NCI-H446 treated with DMSO at 0.1 percent for 48 hours (cell line): Measurements from ENCODE around the gene TET1.
"Not testable (repeated sequence)": the region's sequence is repeated elsewhere in the genome, so short reads cannot be mapped to it uniquely, and the experiment has no call there.

Experiments
- DNase-seq: peaks from one replicate; lab custom pipeline; 2025; lab: John Stamatoyannopoulos, UW

The TET1 gene

DNA sequence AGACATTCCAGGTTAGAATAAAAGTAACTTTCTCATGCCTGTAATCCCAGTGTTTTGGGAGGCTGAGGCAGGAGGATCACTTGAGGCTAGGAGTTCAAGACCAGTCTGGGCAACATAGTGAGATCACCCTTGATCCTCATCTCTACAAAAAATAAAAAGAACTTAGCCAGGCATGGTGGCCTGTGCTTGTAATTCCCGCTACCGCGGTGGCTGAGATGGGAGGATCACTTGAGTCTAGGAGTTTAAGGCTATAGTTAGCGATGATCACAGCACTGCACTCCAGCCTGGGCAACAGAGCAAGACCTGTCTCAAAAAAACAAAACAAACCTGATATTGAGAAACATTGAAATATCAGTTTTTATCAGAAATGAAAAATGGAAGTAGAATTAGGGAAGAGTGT lies 4.6 kb downstream of the TET1 start:
- DNase-seq, result no peak

DNA sequence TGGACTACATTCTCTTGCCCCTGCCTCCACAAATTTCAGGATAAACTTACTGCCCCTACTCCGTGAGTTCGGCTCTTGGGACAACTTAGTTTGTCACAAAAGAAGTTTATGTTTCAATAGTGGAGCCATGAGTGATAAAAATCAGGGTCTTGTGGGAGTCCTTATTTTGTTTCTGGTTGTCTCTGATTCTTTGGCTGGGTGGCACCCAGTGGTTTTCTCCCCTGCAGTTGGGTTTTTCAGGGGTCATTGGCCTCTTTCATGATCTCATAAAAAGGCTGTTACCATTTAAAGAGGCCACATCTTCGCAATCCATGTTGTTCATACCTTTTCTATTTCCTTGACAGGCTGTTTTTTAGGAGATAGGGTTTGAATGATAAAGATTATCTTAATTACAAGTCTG lies 5.5 kb downstream of the TET1 start:
- no peak for DNase-seq

DNA sequence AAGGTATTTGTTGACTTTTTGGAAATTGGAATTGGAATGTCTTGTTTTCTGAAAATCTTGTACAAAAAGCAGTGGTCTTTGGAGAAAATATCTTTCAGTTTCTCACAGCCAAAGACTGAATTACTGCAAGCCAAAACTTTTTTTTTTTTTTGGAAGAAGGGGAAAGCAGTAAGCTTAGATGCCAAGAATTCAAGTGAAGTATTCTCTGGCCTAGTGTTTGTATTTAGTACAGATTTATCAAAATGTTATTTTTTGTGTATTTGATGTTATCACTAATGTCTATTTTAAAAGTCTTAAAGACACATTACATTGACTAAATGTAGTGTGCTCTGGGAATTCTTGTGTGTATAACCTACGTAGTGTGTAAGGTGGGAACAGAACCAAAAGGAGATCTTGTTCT lies 6.2 kb downstream of the TET1 start:
- no peak for DNase-seq

DNA sequence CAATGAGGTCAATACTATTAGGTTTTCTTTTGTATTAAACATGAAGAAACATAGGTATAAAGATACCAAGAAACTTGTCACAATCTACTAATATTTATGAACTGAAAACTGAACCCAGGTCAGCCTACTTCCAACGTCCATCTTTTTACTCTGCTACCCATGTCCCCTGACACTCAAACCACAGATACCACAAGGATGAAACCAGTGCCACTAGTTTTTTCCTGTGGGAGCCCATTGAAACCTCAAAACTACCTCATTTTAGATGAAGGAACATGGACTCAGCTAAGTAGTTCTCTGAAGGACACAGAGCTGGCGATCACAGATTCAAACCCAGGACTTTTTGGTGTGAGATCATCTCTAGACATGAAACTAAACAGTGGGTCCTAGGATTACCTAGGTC lies 6.8 kb downstream of the TET1 start:
- no peak for DNase-seq

DNA sequence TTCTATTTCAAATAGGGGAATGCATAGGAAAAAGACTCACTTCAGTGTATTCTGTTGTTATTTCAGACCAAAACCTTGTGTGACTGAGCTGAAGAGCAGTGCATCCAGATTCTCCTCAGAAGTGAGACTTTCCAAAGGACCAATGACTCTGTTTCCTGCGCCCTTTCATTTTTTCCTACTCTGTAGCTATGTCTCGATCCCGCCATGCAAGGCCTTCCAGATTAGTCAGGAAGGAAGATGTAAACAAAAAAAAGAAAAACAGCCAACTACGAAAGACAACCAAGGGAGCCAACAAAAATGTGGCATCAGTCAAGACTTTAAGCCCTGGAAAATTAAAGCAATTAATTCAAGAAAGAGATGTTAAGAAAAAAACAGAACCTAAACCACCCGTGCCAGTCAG lies 12.0 kb downstream of the TET1 start:
- no peak for DNase-seq

DNA sequence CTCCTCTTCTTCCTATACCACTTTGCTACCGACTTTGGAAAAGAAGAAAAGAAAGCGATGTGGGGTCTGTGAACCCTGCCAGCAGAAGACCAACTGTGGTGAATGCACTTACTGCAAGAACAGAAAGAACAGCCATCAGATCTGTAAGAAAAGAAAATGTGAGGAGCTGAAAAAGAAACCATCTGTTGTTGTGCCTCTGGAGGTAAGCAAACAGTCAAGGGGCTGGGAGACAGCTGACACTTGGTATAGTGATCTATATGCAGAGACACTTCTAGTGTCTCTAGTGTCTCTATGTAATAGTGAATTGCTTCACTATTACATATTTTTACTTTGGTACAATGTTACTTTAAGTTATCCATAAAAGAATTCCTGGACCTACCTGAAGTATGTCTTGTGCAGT lies 13.9 kb downstream of the TET1 start:
- no peak for DNase-seq

DNA sequence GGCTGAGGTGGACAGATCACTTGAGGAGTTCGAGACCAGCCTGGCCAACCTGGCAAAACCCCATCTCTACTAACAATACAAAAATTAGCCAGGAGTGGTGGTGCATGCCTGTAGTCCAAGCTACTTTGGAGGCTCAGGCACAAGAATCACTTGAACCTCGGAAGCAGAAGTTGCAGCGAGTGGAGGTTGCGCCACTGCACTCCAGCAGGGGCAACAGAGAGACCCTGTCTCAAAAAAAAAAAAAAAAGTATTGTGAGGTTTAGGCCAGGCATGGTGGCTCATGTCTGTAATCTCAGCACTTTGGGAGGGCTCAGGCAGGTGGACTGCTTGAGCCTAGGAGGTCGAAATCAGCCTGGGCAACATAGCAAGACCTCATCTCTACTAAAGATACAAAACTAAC lies 16.0 kb downstream of the TET1 start:
- no peak for DNase-seq

DNA sequence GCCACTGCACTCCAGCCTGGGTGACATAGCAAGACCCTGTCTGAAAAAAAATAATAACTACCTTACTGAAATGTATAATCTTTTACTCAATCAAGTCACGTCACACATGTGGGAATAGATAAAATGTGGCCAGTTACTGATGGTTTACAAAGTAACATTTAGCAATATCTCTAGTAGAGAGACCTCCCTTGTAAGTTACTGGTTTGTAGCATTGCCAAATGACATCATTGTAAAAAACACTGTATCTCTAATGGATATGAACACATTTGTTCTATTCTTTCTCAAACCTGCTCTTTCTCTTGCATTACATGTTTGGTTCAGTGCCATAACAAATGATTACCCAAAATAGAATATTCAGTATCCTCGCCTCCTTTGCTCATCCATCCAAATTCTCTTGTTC lies 18.8 kb downstream of the TET1 start:
- DNase-seq, result no peak

DNA sequence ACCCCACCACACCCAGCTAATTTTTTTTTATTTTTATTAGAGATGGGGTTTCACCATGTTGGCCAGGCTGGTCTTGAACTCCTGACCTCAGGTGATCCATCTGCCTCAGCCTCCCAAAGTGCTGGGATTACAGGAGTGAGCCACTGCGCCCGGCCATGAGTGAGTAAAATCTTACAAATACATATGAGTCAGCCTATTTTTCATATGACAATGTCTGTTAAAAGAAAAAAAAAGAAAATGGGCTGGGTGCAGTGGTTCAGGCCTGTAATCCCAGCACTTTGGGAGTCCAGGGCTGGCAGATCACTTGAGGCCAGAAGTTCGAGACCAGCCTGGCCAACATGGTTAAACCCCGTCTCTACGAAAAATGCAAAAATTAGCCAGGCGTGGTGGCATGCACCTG lies 24.1 kb downstream of the TET1 start:
- not testable (repeated sequence) for DNase-seq

DNA sequence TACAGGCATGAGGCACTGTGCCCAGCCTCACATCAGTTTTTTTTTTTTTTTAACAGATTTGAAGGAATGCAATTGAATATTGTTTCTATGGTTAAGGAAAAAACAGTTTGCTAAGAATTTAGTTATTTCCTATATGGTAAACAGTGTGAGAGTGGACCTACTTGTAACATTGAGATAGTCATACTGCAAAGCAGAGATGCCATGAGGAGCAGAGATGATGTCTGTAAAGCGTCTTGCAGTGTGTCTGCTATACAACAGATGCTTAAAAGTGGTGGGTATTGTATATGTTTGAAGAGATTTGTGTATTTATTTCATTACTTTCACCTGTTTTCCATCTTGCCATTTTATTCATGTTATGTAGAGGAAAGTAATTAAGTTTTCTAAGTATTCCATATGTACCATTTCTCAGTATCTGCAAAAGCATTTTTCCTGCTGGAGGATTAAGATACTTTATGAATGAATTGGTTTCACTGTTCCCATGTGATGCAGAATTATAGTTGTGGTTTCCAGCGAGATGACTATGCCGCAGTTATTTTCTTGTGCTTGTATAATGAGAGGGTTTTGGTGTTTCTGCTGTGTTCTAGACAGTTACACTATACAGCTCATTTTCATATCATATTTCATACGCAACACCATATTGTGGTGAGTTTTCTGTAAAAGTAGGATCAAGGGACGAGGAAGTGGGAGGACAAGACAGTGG lies 26.6 kb downstream of the TET1 start:
- DNase-seq, result no peak

DNA sequence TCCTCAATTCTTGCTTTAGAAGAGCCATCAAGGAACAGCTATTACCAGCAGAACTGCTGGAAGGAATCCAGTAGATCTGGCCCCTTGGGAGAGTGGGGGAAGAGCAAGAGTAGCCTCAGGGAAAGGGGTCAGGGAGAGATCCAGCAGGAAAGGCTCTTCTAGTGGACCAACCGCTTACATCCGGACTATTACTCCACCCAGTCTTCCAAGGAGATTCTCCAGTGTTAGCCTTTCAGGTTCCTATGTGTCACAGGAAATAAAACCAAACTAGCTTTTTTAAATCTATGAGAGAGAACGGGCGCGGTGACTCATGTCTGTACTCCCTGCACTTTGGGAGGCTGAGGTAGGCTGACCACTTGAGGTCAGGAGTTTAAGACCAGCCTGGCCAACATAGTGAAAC lies 34.3 kb downstream of the TET1 start:
- DNase-seq, result no peak

DNA sequence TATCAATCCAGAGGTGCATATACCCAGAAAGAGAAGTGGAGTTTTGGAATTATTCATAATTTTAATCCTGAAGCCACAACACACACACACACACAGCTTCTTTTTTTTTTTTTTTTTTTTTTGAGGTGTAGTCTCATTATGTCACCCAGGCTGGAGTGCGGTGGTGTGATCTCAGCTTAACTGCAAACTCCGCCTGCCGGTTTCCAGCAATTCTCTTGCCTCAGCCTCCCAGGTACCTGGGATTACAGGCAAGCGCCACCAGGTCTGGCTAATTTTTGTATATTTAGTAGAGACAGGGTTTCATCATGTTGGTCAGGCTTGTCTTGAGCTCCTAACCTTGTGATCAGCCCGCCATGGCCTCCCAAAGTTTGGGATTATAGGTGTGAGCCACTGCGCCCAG lies 35.4 kb downstream of the TET1 start:
- DNase-seq, result no peak

DNA sequence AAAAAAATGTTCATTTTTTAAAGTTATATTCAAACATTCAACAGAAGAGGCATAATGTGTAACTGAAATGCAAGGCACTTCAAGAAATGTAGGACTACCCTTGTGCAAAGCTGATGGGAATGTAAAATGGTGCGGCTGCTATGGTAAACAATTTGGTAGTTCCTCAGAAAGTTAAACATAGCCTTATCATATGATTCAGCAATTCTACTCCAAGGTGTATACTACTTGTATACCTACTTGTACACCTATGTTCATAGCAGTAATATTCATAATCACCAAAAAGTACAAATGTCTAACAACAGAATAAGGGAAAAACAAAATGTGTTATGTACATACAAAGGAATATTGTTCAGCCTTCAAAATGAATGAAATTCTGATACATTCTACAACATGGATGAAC lies 37.3 kb downstream of the TET1 start:
- DNase-seq, result no peak

DNA sequence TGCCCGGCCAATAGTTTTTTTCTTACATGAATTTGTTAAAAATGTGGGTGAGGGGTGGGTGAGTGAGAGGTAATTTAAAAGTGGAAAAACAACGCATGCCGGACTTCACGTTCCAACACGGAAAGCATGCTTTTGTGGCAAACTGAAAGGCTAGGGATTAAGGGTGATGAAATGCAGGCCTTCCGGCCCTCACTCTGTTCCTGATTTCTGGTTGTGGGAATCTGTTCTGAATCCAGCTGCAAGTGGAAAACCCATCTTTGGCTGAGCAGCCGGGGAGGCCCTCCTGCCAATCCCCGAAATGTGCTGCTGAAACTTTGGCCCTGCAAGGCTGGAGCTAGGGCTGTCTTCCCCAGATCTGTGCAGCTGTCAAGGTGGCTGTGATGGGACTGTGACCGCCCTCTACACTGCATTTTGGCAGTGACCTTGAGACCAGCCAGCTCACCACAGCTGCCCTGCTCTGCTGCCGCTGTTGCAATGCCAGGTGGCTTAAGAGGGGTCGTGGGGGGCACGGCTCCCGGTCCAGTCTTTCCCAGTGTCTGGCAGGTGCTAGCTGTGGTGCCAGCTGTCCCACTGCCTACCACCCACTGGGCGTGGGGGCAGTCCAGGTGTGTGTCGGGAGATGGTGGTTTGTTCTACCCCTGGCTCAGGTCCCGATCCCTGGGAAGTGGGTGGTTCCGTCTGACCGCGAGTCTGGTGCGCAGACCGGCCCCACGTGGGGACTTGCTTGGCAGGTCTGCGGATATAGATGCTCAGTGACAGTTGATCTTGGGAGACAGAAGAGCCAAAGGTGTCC lies 39.0 kb downstream of the TET1 start:
- no peak for DNase-seq

DNA sequence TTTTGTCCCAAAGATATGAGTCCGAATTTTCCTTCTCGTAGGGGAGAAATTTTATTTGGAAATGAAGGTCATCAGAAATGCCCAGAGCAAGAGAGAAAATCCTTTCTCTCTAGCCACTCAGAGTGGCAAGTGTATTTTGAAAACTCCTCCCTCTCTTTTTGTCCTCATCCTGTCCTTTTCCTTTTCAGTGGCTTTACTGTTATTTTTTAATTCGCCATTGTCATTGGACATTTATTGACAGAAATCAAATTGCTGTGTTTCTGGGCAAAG lies 39.6 kb downstream of the TET1 start:
- DNase-seq, result no peak

DNA sequence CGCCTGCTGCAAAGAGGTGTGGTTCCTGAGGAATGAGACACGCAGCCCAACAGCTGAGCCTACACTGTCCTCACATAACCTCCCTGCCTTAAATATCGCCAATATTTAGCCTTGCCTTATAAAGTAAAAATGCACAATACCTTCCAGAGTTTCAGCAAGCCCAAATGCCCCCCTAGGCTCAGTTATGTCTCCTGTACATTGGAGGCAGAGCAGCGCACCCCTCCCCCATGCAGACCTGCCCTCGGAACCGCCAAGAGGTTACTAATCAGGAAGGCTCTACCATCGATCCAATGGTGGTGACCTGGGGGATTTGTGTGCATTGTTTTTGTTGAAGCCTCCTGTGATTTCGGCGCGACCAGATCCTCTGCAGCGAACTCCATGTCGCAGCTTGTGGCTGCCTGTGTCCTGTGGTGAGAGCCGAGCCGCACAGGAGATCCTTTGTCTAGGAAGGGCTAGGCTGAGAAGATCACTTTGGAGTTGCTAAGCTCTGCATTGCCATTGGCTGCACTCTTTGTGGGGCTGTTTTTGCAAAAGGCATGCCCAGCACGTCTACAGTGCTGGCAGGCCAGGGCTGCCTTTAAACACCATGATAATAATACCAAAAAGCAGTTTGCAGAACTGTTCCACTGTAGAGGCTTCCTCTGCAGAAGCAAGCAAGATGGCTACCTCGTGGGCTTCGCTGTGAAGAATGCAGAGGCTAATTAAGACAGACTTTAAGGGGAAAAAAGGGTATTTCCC lies 40.1 kb downstream of the TET1 start:
- DNase-seq, result peak; percentile 81

DNA sequence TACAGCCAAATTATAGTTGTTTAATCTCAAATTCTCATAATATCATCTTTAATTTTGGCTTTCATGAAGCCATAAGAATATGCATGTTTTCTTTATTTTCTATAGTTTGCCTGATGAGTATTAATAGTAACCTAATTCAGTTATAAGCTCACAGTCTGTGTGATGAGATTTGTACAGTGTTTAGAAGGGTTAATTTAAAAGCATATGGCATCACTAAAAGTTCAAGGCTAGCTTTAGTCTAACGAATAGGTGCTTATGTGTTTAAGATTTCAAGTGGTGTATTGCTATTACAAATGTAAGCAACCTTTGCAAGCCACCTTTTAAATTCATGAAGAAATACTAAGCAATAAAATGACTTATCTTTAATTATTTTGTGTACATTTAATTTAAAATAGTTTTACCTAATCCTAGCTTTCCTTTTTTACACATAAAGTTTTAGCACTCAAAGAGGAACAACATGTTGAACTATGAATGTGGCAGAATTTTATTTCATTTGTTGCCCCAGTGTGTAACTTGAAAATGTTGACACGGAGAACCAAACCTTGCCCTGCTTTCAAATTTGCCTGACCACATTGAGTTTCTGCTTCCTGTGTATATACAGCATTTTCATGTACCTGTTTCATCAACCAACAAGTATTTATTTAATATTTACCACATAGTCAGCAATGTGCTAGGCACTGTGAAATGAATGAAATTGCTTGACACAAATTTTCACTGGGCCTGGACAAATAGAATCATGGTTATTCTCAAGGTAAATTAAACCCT lies 41.5 kb downstream of the TET1 start:
- no peak for DNase-seq

DNA sequence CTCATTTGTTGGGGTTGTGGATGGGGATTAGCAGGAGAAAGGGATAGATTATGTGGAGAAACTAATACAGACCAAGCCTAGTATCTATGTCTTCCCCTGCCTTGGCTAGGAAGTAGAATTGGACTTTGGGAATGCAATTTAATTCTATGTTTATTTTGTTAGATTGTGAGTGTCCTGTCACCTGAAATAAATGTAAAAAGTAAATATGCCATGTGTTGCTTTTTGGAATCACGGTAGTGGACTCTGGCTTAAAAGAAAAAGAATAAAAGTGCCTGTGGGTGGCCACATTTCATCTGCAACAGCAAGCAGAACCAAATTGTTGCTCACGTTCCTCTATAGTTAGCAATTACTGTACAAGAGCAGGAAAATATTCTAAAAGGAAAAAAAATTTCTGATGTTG lies 42.3 kb downstream of the TET1 start:
- no peak for DNase-seq

DNA sequence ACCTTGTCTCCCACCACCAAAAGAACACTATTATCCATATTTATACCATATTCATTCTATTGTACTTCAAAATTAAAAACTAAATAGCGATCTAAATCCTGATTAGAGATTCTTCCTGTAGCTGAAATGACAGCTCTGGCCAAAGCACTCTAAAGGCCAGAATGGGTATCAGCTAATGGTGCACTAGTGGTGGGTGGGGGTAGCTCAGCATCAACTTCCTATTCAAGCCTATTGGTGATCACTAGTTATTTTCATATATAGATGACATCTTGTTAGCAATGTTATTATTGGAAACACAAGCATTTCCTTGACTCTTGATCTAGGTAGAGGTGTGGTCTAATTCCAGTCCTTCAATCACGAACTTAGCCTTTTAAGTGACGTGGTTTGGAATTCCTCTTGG lies 43.6 kb downstream of the TET1 start:
- DNase-seq, result no peak

DNA sequence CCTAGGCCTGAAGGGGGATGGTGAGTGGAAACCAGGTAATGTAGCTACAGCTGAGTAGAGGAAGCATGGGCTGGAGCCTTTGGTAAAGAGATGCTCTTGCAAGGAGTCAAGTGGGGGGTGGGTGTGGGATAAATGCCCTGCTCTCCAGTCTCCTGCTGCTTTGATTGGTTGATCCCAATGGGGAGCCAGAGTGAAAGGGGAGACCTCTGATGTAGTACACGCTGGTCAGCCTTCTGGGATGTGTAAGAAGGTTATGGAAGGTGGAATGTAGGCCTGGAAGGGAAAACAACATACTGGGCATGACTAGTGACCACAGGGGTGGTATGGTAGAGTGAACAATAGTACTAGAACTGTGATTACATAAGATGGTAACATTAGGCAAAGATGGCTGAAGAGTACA lies 44.3 kb downstream of the TET1 start:
- no peak for DNase-seq

DNA sequence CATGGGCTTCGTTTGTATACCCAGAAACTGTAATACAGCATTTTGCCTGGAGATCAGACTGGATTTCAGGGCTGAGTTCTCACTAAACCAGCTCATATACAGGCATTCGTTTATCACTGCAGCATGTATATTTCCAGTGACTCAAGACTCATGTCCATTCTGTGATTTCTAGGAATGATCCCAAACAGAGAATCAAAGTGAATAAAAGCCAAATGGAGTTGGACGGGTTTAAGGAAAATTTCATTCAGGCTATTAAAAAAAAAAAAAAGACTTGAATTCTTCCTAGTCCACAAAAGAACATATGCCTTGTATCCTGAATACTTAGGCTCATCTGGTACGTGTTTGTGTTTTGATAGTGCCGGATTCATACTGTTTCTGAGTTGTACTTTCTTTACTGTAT lies 46.8 kb downstream of the TET1 start:
- DNase-seq, result no peak

DNA sequence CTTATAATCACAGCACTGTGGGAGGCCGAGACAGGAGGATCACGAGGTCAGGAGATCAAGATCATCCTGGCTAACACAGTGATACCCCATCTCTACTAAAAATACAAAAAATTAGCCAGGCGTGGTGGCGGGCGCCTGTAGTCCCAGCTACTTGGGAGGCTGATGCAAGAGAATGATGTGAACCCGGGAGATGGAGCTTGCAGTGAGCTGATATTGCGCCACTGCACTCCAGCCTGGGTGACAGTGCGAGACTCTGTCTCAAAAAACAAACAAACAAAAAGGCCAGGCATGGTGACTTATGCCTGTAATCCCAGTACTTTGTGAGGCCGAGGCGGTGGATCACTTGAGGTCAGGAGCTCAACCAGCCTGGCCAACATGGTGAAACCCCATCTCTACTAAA lies 49.9 kb downstream of the TET1 start:
- DNase-seq, result not testable (repeated sequence)

DNA sequence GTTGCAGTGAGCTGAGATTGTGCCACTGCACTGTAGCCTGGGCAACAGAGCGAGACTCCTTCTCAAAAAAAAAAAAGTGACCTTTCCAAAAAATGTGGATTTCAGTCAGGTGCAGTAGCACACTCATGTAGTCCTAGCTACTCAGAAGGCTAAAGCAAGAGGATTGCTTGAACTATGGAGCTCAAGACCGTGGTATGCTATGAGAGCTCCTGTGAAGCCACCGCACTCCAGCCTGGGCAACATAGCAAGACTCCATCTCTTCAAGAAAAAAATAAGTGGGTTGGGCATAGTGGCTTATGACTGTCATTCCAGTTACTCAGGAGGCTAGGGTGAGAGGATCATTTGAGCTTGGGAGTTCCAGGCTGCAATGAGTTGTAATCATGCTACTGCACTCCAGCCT lies 51.1 kb downstream of the TET1 start:
- DNase-seq, result no peak
